HEK293 (cell line): ENCODE data around the gene BEND6.

Source experiments
- MYNN ChIP-seq: fragments of 450-650 bp; formaldehyde crosslinking; IDR thresholded peaks from 2 replicates; pipeline ENCODE4 v1.5.1; 2016; ENCODE audit warnings: missing biosample characterization, missing genetic modification characterization, borderline replicate concordance
- REPIN1 ChIP-seq: fragments of 450-650 bp; formaldehyde crosslinking; IDR thresholded peaks from 2 replicates; pipeline ENCODE4 v1.5.1; 2017; ENCODE audit warnings: missing biosample characterization, missing genetic modification characterization, low read depth
- ZBTB1 ChIP-seq: fragments of 450-650 bp; formaldehyde crosslinking; IDR thresholded peaks from 2 replicates; pipeline ENCODE4 v1.5.1; 2016; ENCODE audit warnings: missing biosample characterization, missing genetic modification characterization
- ZIC2 ChIP-seq: fragments of 450-650 bp; formaldehyde crosslinking; IDR thresholded peaks from 2 replicates; pipeline ENCODE4 v1.5.1; 2016; ENCODE audit warnings: missing biosample characterization, missing genetic modification characterization
- ZNF175 ChIP-seq: fragments of 450-650 bp; formaldehyde crosslinking; IDR thresholded peaks from 2 replicates; pipeline ENCODE4 v1.5.1; 2016; ENCODE audit warnings: missing biosample characterization, missing genetic modification characterization
- TF ChIP-seq, protein P1 (sequence below): fragments of 450-650 bp; formaldehyde crosslinking; IDR thresholded peaks from 2 replicates; pipeline ENCODE4 v1.5.1; 2016; ENCODE audit warnings: missing biosample characterization, missing genetic modification characterization

- TF ChIP-seq MYNN = no peak
- TF ChIP-seq ZIC2 (tag by site-specific recombination) = no peak
- TF ChIP-seq, protein P1, sequence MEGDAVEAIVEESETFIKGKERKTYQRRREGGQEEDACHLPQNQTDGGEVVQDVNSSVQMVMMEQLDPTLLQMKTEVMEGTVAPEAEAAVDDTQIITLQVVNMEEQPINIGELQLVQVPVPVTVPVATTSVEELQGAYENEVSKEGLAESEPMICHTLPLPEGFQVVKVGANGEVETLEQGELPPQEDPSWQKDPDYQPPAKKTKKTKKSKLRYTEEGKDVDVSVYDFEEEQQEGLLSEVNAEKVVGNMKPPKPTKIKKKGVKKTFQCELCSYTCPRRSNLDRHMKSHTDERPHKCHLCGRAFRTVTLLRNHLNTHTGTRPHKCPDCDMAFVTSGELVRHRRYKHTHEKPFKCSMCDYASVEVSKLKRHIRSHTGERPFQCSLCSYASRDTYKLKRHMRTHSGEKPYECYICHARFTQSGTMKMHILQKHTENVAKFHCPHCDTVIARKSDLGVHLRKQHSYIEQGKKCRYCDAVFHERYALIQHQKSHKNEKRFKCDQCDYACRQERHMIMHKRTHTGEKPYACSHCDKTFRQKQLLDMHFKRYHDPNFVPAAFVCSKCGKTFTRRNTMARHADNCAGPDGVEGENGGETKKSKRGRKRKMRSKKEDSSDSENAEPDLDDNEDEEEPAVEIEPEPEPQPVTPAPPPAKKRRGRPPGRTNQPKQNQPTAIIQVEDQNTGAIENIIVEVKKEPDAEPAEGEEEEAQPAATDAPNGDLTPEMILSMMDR (tag by site-specific recombination) = no peak
- no peak for TF ChIP-seq REPIN1 (tag by site-specific recombination)
- TF ChIP-seq ZBTB1 = no peak
- TF ChIP-seq ZNF175 (tag by site-specific recombination) = no peak
These were observed 1.6 kb downstream of the BEND6 start for GRCh38 chr6:56956491-56956890.
